ENCODE results near the gene UNKL. TPM values are rescaled to one million over a fixed set of nuclear protein-coding genes. Genes with fewer than 3 reads are reported as not detected.

Gene UNKL
- total RNA-seq, 1 experiment from 2014 or later, result 32.0 TPM

GRCh38 chr16:1397779-1398178 lies 16.7 kb downstream of the UNKL start:
- H4K8ac ChIP-seq (replicated peaks; ENCODE audit: insufficient read length, low read depth, low read length), result no peak overlapping the region
- no peak overlapping the region for H2BK20ac ChIP-seq (ENCODE audit: low read depth, low read length, poor library complexity, severe bottlenecking)
- H3K27ac Mint-ChIP-seq, result no peak overlapping the region
- no peak overlapping the region for H4K5ac ChIP-seq (ENCODE audit: insufficient read length, low read depth, low read length)
- no peak overlapping the region for H2AFZ ChIP-seq (ENCODE audit: low read length)
- no peak overlapping the region for H2BK5ac ChIP-seq (ENCODE audit: insufficient read length, low read length)
- no peaks in the 10 kb centered on the region for H3K79me1 ChIP-seq (ENCODE audit: insufficient read depth, low read depth, low read length, poor library complexity, severe bottlenecking)
- H3K27me3 ChIP-seq (ENCODE audit: insufficient read depth, low read length), result no peaks in the 10 kb centered on the region
- no peak overlapping the region for H2AK5ac ChIP-seq (ENCODE audit: insufficient read length, low read length)
- no peak for TF ChIP-seq CTCF (conservative IDR thresholded peaks at IDR 0.05)
- no peaks in the 10 kb centered on the region for H3K27me3 Mint-ChIP-seq (ENCODE audit: low read depth)
- H3K4me2 ChIP-seq (ENCODE audit: insufficient read depth, insufficient read length, low read length), result no peak overlapping the region
- no peak for DNase-seq
- no peak overlapping the region for H3K4ac ChIP-seq (ENCODE audit: low read depth, low read length)
- H3K27ac ChIP-seq (ENCODE audit: insufficient read length, low read depth, low read length), result no peak overlapping the region
- no peak overlapping the region for H3K18ac ChIP-seq (ENCODE audit: insufficient read length, low read depth, low read length)
- no peak overlapping the region for H2BK120ac ChIP-seq (ENCODE audit: low read depth, low read length, poor library complexity, severe bottlenecking)
- no peak overlapping the region for H2BK15ac ChIP-seq (ENCODE audit: low read depth, low read length)
- H4K91ac ChIP-seq (ENCODE audit: insufficient read length, low read depth, low read length), result no peak overlapping the region
- peaks cover 7 to 40% (median 34%) of the 10 kb centered on the region in 3 experiments; a peak in 6 of 7 replicates for H3K36me3 Mint-ChIP-seq (ENCODE audit: insufficient read depth in 1 of 3, low read depth in 3 of 3)
- no peak overlapping the region for H3K14ac ChIP-seq (ENCODE audit: insufficient read depth, low read length)
- H3K79me2 ChIP-seq (ENCODE audit: insufficient read depth, low read length), result no peaks in the 10 kb centered on the region
- H3K23ac ChIP-seq (ENCODE audit: insufficient read length, low read depth, low read length), result no peak overlapping the region
- no peak overlapping the region for H2BK12ac ChIP-seq (ENCODE audit: insufficient read length, low read depth, low read length)
- H4K20me1 ChIP-seq (ENCODE audit: control insufficient read depth, insufficient read depth, insufficient read length), result no peaks in the 10 kb centered on the region
- H3T11ph ChIP-seq (ENCODE audit: low read length), result no peak overlapping the region
- no peak overlapping the region for H3K9ac ChIP-seq (ENCODE audit: extremely low read depth, insufficient read length, low read length)
- no peak overlapping the region for H3K56ac ChIP-seq (ENCODE audit: insufficient read length, low read depth, low read length)
- WGBS (ENCODE audit: extremely low coverage, insufficient read length, low lambda C conversion rate), result no CpG with 5 or more reads among the region's 21 CpGs
- no peaks in the 10 kb centered on the region for H3K4me1 Mint-ChIP-seq
- H3K23me2 ChIP-seq (ENCODE audit: insufficient read length, low read depth, low read length, poor library complexity, severe bottlenecking), result no peaks in the 10 kb centered on the region
- no peaks in the 10 kb centered on the region for H3K4me1 ChIP-seq (ENCODE audit: insufficient read depth, low read length)
- no peak overlapping the region for H3K4me3 Mint-ChIP-seq
- H3K9me3 Mint-ChIP-seq, result no peaks in the 10 kb centered on the region
- no peaks in the 10 kb centered on the region for H3K9me3 ChIP-seq (ENCODE audit: control insufficient read depth, low read depth, low read length)
